HepG2 (cell line): Measurements from ENCODE around the gene ZNF511. TPM values are rescaled to one million over a fixed set of nuclear protein-coding genes. Genes with fewer than 3 reads are reported as not detected.

Experiments used
- ATAC-seq: fragments of 200-7000 bp; cut with Tn5 transposase; 3 replicates; pipeline ENCODE4 v1.9.1; 2020; ENCODE audit warnings: mild to moderate bottlenecking, moderate library complexity
- BruUV-seq: library from RNA; stranded (reverse); fragments of 400-500 nt; replicated peaks from 2 replicates; lab custom pipeline; 2021; lab: Mats Ljungman, UMichigan
- CTCF ChIA-PET: fragments of 300-600 bp; formaldehyde crosslinking; extraction: SDS; loops from one replicate; lab custom pipeline; 2021; ENCODE audit warnings: low total read pairs, inconsistent platforms, low intra/inter-chr PET ratio; lab: Yijun Ruan, JAX
- POLR2A ChIA-PET: fragments of 350-600 bp; sonication (Branson Sonifier 250); formaldehyde crosslinking; loops from one replicate; lab custom pipeline; 2020; ENCODE audit warnings: antibody characterized with exemption, inconsistent platforms; lab: Yijun Ruan, JAX
- DNase-seq: peaks from one replicate; pipeline ENCODE4 v3.0.0-alpha.2; 2015; ENCODE audit warnings: low spot score
- FAIRE-seq: peaks from 3 replicates; lab custom pipeline; 2011; peaks lifted over from hg19 to GRCh38; lab: Jason Lieb, UNC
- H2AFZ ChIP-seq: one replicate; pipeline ENCODE4 v1.6.1; 2011; ENCODE audit warnings: low read length, inconsistent platforms
- H3K27ac ChIP-seq: fragments of 300-600 bp; 3 replicates; pipeline ENCODE4 v1.8.0; 2011; ENCODE audit warnings: mixed run types, mild to moderate bottlenecking, mixed read lengths, low read length, inconsistent platforms; ENCODE audit not compliant: insufficient read depth; ENCODE audit errors: extremely low read length
- H3K27me3 ChIP-seq, 2 experiments: fragments of 200-600 bp in 1 of 2; 2 replicates in 1 of 2; 3 replicates in 1 of 2; pipeline versions ENCODE4 v1.6.0 to v1.8.0; 2011; ENCODE audit warnings: low read length in 2 of 2, mild to moderate bottlenecking in 2 of 2, moderate library complexity in 2 of 2, inconsistent platforms in 1 of 2; ENCODE audit not compliant: insufficient read depth in 2 of 2, control insufficient read depth in 1 of 2
- H3K36me3 ChIP-seq, 2 experiments: fragments of 200-600 bp in 1 of 2; replicated peaks in 1 of 2; 2 replicates in 1 of 2; 3 replicates in 1 of 2; pipeline versions ENCODE4 v1.5.1 to v1.8.0; 2011; ENCODE audit warnings: low read length in 2 of 2, inconsistent platforms in 1 of 2; ENCODE audit not compliant: insufficient read depth in 2 of 2, control insufficient read depth in 1 of 2
- H3K4me1 ChIP-seq: 2 replicates; pipeline ENCODE4 v1.5.1; 2012; ENCODE audit warnings: low read length, inconsistent platforms; ENCODE audit not compliant: insufficient read depth
- H3K4me2 ChIP-seq: 2 replicates; pipeline ENCODE4 v1.6.0; 2011; ENCODE audit warnings: low read depth, low read length, inconsistent platforms
- H3K4me3 ChIP-seq, 3 experiments: fragments of 200-600 bp in 1 of 3; sonication (generic), shearing (Covaris generic) in 1 of 3; replicated peaks in 1 of 3; 2 replicates each; pipeline ENCODE4 v1.5.1; 2011 to 2016; ENCODE audit warnings: low read length in 3 of 3, inconsistent platforms in 2 of 3, low read depth in 2 of 3, mild to moderate bottlenecking in 2 of 3, control low read depth in 1 of 3, mixed read lengths in 1 of 3; ENCODE audit not compliant: insufficient read depth in 1 of 3
- H3K79me2 ChIP-seq: one replicate; pipeline ENCODE4 v1.6.1; 2011; ENCODE audit warnings: low read length, inconsistent platforms; ENCODE audit not compliant: insufficient read depth
- H3K9ac ChIP-seq: 2 replicates; pipeline ENCODE4 v1.6.0; 2011; ENCODE audit warnings: mild to moderate bottlenecking, low read depth, low read length, inconsistent platforms; ENCODE audit not compliant: insufficient read depth
- H3K9me3 ChIP-seq: 2 replicates; pipeline ENCODE4 v1.5.1; 2012; ENCODE audit warnings: mild to moderate bottlenecking, low read length
- H4K20me1 ChIP-seq: 2 replicates; pipeline ENCODE4 v1.6.0; 2011; ENCODE audit warnings: inconsistent platforms, mild to moderate bottlenecking, low read length, moderate library complexity; ENCODE audit not compliant: insufficient read depth
- AKAP8 ChIP-seq: sonication (generic); formaldehyde crosslinking; IDR thresholded peaks from 2 replicates; pipeline ENCODE4 v1.5.1; 2020; ENCODE audit warnings: mild to moderate bottlenecking, missing genetic modification reagents
- CHD2 ChIP-seq: IDR thresholded peaks from 2 replicates; pipeline ENCODE4 v1.6.1; 2011; ENCODE audit warnings: low read depth, low read length, improper control_type of control experiment
- DNMT3B ChIP-seq: conservative IDR thresholded peaks from 2 replicates; pipeline ENCODE4 v1.6.1; 2016; ENCODE audit warnings: missing biosample characterization, control low read depth
- KDM1A ChIP-seq: IDR thresholded peaks from 2 replicates; pipeline ENCODE4 v1.6.1; 2016; ENCODE audit warnings: missing compliant biosample characterization
- MLLT10 ChIP-seq: sonication (generic); formaldehyde crosslinking; IDR thresholded peaks from 2 replicates; pipeline ENCODE4 v1.4.0; 2020; ENCODE audit warnings: missing genetic modification reagents
- ONECUT2 ChIP-seq: sonication (generic); formaldehyde crosslinking; IDR thresholded peaks from 2 replicates; pipeline ENCODE4 v1.4.0; 2020; ENCODE audit warnings: missing genetic modification reagents
- REXO4 ChIP-seq: sonication (generic); formaldehyde crosslinking; IDR thresholded peaks from 2 replicates; pipeline ENCODE4 v1.8.0; 2022; ENCODE audit warnings: missing genetic modification reagents, mild to moderate bottlenecking, borderline replicate concordance
- RNF2 ChIP-seq: fragments of 450-650 bp; conservative IDR thresholded peaks from 2 replicates; pipeline ENCODE4 v1.6.1; 2016; ENCODE audit warnings: low read depth
- SRSF9 ChIP-seq: fragments of 200-400 bp; formaldehyde crosslinking; IDR thresholded peaks from 2 replicates; pipeline ENCODE4 v1.6.1; 2018; ENCODE audit warnings: borderline replicate concordance, mild to moderate bottlenecking, low read depth, low read length; ENCODE audit not compliant: insufficient read depth, poor library complexity, severe bottlenecking
- TCF7L2 ChIP-seq: IDR thresholded peaks from 2 replicates; pipeline ENCODE4 v1.6.1; 2011; ENCODE audit warnings: mild to moderate bottlenecking, low read depth, low read length, moderate library complexity
- YY1 ChIP-seq: IDR thresholded peaks from 2 replicates; pipeline ENCODE4 v1.6.1; 2011; ENCODE audit warnings: low read length, low read depth, moderate library complexity, mild to moderate bottlenecking; ENCODE audit not compliant: insufficient read depth, insufficient replicate concordance
- ZNF235 ChIP-seq: sonication (generic); formaldehyde crosslinking; IDR thresholded peaks from 2 replicates; pipeline ENCODE4 v1.8.1; 2023; ENCODE audit warnings: mild to moderate bottlenecking, missing genetic modification reagents, borderline replicate concordance
- ZNF256 ChIP-seq: sonication (generic); formaldehyde crosslinking; conservative IDR thresholded peaks from 2 replicates; pipeline ENCODE4 v1.4.0; 2020; ENCODE audit warnings: missing genetic modification reagents
- ZNF33A ChIP-seq: sonication (generic); formaldehyde crosslinking; IDR thresholded peaks from 2 replicates; pipeline ENCODE4 v1.5.1; 2020; ENCODE audit warnings: missing genetic modification reagents, mild to moderate bottlenecking, moderate library complexity, borderline replicate concordance
- ZNF800 ChIP-seq: sonication (generic); formaldehyde crosslinking; IDR thresholded peaks from 2 replicates; pipeline ENCODE4 v1.4.0; 2020; ENCODE audit warnings: missing genetic modification reagents
- WGBS: methylation state at CpG from one replicate; pipeline ENCODE4 v1.1.6; 2017; ENCODE audit warnings: low lambda C conversion rate; 5-methylcytosine and 5-hydroxymethylcytosine counted together
- in situ Hi-C: cut with HindIII; loops from 2 replicates; pipeline ENCODE4 v1.10.0; 2017; ENCODE audit warnings: low pct_unique_long_range_greater_than_20kb; ENCODE audit not compliant: extremely low pct_ligation_motif_present
- intact Hi-C: fragments of 100-400 bp; cut with micrococcal nuclease; formaldehyde crosslinking; loops from one replicate; pipeline ENCODE4 v1.10.0; 2022; ENCODE audit not compliant: unreplicated experiment
- polyA plus RNA-seq, 8 experiments: library from polyadenylated mRNA; depleted of rRNA in 3 of 8; stranded (reverse) in 7 of 8; unstranded in 1 of 8; fragments of >200 nt; fragmentation: Illumina TruSeq in 4 of 8; extraction: Trizol in 4 of 8; gene quantifications; 2 replicates each; pipeline versions ENCODE4 v1.2.1 to v1.2.3, GENCODE V29; 2011 to 2016; ENCODE audit warnings: low read depth in 4 of 8, missing spikeins in 1 of 8, mixed read lengths in 1 of 8; ENCODE audit not compliant: insufficient read depth in 1 of 8
- total RNA-seq, 5 experiments: library from RNA; depleted of rRNA; stranded (reverse); fragments of >200 nt; fragmentation: Illumina TruSeq; extraction: Trizol; gene quantifications; 2 replicates each; pipeline ENCODE4 v1.2.3, GENCODE V29; 2016; ENCODE audit warnings: low read depth in 1 of 5
- TF ChIP-seq, protein P1 (sequence below): sonication (generic); formaldehyde crosslinking; IDR thresholded peaks from 2 replicates; pipeline ENCODE4 v1.4.0; 2020; ENCODE audit warnings: low read depth, mild to moderate bottlenecking, missing genetic modification reagents
- TF ChIP-seq, protein P2 (sequence below): sonication (generic); formaldehyde crosslinking; IDR thresholded peaks from 2 replicates; pipeline ENCODE4 v1.5.0; 2020; ENCODE audit warnings: missing genetic modification reagents, mild to moderate bottlenecking, borderline replicate concordance

Gene ZNF511
- total and polyA plus RNA-seq, 2 of the 13 experiments (the other 11 are each of a cell fraction or from before 2014, with no cell fraction given) = 35.6 to 66.4 TPM

- Histone ChIP-seq H4K20me1 (no peaks in the 10 kb centered on the region), H3K79me2 (no peaks in the 10 kb centered on the region), H3K4me3 (peak overlapping the region; percentile 38 to 71 (median 61); a peak in 5 of 6 replicates), H2AFZ (no peak overlapping the region), H3K36me3 (no peaks in the 10 kb centered on the region), H3K4me2 (peak overlapping the region; percentile 74), H3K9ac (peak overlapping the region; percentile 54), H3K27ac (no peak overlapping the region), H3K27me3 (peaks cover 0 to 9% of the 10 kb centered on the region in 2 experiments; a peak in 2 of 5 replicates), H3K4me1 (peaks cover 15% of the 10 kb centered on the region), H3K9me3 (no peaks in the 10 kb centered on the region)
- BruUV-seq = no TSS peak
- CTCF ChIA-PET = interaction anchor here (0.6 to 1.3 kb wide), 3 partner anchors 11 to 14 kb away, joined by 3 to 5 read pairs (median 3); no protein-coding TSS in a partner anchor
- DNase-seq (peak; percentile 56), FAIRE-seq (no peak), ATAC-seq (peak; percentile 97)
- WGBS = 12% methylated on average over 17 of the region's 51 CpGs
- in situ Hi-C loops (no loop called here), intact Hi-C loops (no loop called here)
- POLR2A ChIA-PET = no interaction called here
- TF ChIP-seq ZNF235 (CRISPR knock-in tag) (no peak), DNMT3B (no peak), RNF2 (0 out of 2 replicates have a peak, but pooled peaks have one; percentile 21), KDM1A (CRISPR knock-in tag) (no peak), SRSF9 (no peak), CHD2 (no peak), ONECUT2 (CRISPR knock-in tag) (no peak), YY1 (peak; percentile 70), REXO4 (CRISPR knock-in tag) (no peak), AKAP8 (CRISPR knock-in tag) (no peak), ZNF256 (CRISPR knock-in tag) (no peak), ZNF800 (0 out of 2 replicates have a peak, but pooled peaks have one; percentile 42), TCF7L2 (no peak), MLLT10 (CRISPR knock-in tag) (no peak), ZNF33A (no peak)
- TF ChIP-seq, protein P1, sequence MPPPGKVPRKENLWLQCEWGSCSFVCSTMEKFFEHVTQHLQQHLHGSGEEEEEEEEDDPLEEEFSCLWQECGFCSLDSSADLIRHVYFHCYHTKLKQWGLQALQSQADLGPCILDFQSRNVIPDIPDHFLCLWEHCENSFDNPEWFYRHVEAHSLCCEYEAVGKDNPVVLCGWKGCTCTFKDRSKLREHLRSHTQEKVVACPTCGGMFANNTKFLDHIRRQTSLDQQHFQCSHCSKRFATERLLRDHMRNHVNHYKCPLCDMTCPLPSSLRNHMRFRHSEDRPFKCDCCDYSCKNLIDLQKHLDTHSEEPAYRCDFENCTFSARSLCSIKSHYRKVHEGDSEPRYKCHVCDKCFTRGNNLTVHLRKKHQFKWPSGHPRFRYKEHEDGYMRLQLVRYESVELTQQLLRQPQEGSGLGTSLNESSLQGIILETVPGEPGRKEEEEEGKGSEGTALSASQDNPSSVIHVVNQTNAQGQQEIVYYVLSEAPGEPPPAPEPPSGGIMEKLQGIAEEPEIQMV (CRISPR knock-in tag) = no peak
- TF ChIP-seq, protein P2, sequence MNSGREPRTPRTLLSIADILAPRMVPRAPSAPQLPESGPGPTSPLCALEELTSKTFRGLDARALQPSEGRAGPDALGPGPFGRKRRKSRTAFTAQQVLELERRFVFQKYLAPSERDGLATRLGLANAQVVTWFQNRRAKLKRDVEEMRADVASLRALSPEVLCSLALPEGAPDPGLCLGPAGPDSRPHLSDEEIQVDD (CRISPR knock-in tag) = no peak
Observed at GRCh38 chr10:133318494-133319127, 9.9 kb downstream of the ZNF511 start.
